Liver (tissue), 3 donors: Measurements from ENCODE around the gene JAM2.

ENCODE experiments used
- ATF3 ChIP-seq: IDR thresholded peaks from 2 replicates; pipeline ENCODE4 v1.6.1; 2016; ENCODE audit warnings: antibody characterized with exemption
- CTCF ChIP-seq: fragments of 150-350 bp; IDR thresholded peaks from 2 replicates; pipeline ENCODE4 v1.5.1; 2017; ENCODE audit warnings: improper control_type of control experiment, low read depth, low read length; ENCODE audit not compliant: missing input control
- RAD21 ChIP-seq, 2 donors: IDR thresholded peaks; 2 replicates each; pipeline ENCODE4 v1.6.1; 2016; ENCODE audit warnings: antibody characterized with exemption in 2 of 2, mild to moderate bottlenecking in 2 of 2
- REST ChIP-seq: IDR thresholded peaks from 2 replicates; pipeline ENCODE4 v1.6.1; 2016; ENCODE audit warnings: antibody characterized with exemption, mild to moderate bottlenecking
- donor health status: healthy.
- donor health status: healthy.

GRCh38 chr21:25626757-25627156 is 12.3 kb upstream of the JAM2 start:
- TF ChIP-seq REST (no peak), CTCF (no peak), RAD21 (IDR thresholded peaks at IDR 0.05) (no peak), ATF3 (no peak)
